SW 1271 (cell line): Measurements from ENCODE around the gene LRP1B.

Experiments used
- DNase-seq, 2 experiments: peaks; one replicate each; lab custom pipeline; 2025; lab: John Stamatoyannopoulos, UW

Gene LRP1B

DNA sequence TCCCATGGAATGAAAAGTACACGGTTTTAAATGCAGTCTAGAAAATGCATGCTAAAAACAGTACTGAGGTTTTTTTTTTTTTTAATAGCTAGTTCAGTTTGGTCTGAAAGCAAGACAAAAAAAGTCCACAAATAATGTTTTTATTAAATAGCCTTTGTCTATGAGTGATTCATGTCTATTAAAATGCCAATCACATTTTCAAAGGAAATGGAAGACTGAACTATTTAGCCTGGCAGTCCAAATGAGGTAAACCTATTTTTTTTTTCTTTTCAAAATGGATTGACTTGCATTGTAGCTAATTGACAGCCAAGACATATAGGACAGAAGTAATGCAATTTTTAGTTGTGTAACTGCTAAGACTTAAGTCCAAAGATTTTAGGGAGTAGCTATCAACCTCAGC lies 90.3 kb downstream of the LRP1B start:
- no peak for DNase-seq

DNA sequence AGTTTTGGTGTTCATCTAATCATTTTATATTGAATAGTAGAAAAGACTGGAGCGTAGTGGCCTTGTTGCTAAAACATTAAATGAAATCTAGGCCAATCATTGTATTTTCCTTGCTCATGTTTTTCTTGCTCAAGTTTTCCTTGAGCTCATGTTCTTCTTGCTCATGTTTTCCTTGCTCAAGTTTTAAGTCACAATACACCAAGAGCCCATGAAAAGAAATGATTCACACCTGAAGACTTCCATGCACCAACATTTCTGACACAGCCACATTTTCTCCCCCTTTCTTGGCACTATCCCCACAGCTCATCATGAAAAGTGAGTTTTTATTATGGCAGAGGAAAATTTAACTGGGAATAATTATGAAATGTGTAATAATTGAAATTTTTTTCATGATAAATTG lies 92.0 kb downstream of the LRP1B start:
- DNase-seq: no peak

DNA sequence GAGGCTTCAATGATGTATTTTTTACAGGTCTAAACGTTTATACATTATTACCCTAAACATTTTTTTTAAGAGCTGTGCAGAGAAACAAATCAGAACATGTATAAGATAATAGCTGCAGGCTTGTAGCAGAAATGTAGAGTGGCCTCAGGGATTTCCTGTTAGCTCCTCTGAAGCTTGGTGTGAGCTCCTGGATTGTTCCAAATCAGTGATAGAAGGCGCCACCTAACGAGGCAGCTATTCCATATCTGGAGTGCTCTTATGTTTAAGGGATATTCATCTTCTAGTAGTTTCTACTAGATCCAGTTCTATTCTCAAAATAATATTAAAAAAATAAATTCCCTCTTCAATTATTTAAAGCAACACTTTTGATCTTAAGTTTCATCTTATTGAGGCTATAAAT lies 93.1 kb downstream of the LRP1B start:
- DNase-seq: no peak

DNA sequence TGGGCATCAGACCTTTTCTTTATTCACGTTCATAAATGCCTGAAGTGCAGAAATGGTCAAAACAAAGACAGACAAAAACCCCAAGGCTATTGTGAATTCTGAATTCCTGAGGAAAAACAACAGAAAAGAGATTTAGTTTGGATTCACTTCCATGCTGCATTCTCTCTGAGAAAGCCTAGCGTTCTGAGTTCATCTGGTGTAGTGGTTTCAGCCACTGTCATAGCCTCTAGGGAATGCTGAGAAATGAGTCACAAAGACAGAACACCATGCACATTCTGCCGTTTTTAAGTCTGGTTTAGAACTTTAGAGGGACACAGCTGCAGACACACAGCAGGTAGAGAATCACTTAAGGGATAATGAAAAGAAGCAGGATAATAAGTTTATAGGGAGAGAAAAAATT lies 93.8 kb downstream of the LRP1B start:
- no peak for DNase-seq

DNA sequence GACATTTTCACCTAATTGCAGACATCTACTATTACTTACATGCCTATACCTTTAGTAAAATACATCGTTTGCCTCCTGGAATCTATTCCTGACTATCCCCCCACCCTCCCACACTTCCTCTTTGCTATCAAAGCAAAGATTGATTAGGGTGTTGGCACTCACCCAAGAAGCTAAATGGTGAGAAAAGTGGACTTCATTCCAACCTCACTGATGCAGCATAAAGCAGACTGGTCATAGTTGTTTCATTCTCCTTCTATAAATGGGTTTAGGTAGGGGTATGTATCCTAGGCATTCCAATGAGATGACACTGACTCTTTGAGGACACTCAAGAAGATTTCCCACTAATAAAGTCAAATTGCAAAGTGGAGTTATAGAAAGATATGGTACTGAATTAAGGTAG lies 97.4 kb downstream of the LRP1B start:
- DNase-seq: no peak

DNA sequence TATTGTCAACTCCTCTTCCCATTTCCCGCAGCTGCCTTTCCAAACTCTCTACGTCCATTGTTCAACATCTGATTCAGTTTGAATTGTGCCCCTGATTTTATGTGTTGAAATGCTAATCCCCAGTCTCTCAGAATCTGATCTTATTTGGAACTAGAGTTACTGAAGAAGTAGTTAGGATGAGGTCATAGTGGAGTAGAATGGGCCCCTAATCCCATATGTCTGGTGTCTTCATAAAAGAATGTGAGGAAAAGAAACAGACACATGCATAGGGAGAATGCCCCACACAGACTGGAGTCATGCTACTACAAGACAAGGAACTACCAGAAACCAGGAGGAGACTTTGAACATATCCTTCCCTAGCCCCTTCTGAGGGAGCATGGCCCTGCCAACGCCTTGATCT lies 99.2 kb downstream of the LRP1B start:
- DNase-seq: no peak

DNA sequence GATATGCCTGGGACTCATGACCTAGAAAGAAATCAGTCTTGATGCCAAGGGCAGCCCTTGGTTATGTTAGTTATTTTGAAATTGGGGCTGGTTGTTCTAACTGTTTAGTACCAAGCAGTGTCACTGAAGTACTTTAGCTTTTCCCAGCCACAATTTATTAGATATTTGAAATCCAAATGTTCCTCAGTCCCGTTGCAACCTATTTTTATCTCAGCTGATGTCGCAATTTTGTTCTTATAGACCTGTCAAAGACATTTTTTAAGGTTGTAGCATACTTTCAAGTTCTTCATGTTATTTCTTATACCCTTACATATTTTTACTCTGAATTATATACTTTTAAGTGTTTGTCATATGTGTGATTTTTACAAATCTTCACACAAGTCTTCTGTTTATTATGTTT lies 100.1 kb downstream of the LRP1B start:
- DNase-seq: no peak

DNA sequence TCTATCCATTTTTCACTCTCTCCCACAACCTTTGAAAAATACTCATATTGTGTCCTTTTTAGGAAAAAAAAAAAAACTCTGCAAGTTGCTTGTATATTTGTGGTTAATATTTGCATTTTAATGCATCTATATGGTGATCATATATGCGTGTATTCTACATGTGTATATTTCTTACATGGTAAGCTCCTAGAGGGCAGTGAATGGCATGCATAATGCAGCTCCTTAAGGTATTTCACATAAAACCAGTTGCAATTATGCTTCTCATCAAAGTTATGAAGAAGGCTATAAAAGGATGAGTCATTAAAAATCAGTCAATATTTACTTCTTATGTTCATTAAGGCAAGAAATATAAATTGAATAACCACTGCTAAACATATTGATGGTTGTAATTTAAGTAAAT lies 100.8 kb downstream of the LRP1B start:
- no peak for DNase-seq

DNA sequence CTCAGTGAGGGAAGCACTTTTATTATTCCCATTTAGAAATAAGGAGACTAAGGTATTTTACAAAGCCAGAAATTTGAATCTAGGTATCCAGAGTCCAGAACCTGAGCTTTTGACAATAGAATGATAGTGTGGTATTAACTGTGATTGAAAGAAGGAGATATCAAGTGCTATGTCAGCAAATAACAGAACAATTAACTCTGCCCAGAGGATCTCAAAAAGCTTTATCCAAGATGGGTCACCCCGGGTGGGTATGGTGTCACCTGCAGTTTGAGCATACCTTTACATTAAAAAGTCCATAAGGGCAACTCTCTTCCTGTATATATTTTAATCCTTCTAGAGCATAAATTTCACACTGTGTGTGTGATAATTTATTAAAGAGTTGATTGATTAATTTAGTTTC lies 105.4 kb downstream of the LRP1B start:
- no peak for DNase-seq

DNA sequence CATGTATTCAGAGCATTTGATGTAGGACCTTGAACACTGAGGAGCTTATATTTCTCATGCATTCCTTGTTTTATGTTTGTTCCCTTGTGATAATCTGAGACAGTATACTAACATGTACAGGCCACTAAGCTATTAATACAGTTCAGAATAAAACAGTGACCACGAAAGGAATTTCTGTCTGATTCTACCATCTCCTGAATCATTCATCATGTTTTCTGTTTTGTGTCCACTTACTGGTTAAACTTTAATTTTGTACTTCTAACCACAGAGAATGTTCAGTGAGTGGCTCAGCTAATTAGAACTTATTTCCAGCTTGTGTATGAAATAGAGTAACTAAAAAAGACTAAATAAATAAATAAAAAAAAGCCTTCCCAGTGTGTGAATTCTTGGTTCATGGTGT lies 110.4 kb downstream of the LRP1B start:
- DNase-seq: no peak

DNA sequence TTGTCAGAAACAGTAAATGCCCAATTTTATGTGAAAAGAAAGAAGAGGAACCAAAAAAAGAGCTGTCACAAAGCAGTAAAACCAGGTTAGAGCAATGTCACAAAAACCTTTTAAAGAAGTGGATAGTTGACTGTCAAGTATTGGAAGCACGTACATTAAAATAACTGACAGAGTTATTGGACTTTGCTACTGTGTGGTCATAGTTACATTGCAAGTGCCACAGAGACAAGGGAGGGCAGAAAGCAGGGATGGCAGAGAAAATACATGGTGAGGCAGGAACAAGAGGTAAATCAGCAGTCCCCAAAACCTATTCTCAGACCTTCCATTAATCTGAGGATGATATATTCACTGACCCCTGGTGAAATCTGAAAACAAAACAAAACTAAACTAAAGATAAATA lies 116.3 kb downstream of the LRP1B start:
- no peak for DNase-seq

DNA sequence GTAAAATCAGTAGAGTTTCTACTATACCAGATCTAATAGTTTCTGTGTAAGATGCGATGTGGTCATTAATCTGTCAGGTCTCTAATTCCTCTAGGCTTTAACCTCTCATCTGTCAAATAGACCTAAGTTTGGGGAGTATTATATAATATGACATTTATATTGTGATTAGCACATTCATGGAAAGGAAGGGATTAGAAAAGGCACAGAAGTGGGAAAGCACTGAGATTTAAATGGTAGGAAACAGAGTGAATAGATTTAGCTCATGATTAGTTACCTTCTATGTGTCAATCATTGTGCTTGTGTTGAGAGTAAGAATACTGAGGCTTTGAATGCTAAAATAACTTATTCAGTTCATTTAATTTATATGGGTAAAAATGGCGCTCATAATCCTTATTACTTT lies 118.0 kb downstream of the LRP1B start:
- DNase-seq: no peak

DNA sequence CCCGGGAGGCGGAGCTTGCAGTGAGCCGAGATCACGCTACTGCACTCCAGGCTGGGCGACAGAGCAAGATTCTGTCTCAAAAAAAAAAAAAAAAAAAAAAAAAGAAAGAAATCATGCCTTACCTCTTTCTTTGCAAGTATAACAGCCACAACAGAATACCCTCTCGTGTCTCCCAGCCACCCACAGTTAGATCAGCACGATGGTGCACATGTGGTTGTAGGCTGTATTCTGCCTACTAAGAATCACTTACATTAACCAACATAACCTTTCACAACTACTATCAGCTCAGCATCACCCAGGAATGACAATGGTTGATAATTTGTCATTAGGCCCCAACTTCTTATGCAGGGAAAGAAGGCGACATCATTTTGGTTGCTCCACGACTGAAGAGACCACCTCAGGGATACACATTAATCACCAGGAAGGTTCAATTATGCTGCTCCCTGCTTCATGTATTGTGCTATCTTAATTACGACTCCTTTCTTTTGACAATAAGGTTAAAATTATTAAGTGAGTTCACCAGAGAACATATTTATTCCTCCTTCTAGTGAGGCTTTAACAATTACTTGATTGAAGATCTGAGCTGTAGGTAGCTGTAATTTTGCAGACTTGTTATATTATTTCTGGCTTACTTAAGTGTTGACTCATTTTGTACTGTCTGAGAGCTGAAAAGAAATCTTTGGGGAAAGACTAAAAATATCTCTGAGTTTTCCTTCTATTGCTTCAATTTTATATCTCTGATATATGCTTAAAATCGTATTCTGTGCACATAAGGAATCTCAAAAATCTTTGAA lies 120.1 kb downstream of the LRP1B start:
- DNase-seq: no peak

DNA sequence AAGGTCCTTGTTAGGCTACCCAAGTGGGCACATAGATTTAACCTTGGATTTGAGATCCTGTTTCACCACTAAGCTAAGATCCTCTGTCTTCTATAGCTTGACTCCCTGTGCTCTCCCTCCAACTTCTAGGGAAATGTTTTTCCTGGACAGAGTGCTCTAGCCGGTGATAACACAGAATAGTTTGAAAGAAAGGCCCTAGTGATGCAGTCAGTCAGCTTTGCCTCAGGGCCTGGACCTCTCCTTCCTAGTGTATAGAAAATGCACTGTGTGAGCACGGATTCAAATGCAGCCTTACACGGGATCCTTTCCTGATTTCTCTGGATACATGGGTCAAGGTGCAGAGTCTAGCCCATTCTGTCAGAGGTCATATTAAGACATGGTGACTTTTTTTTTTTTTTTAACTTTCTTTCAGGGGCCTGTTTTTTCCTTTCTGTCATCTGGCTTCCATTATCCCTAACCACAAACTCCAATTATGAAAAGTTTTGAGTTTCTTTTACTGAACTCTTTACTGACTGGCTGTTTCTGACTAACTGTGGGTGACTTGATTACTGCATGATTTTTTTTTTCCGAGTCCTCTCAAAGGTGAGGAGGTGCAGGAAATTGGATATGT lies 122.6 kb downstream of the LRP1B start:
- no peak for DNase-seq

DNA sequence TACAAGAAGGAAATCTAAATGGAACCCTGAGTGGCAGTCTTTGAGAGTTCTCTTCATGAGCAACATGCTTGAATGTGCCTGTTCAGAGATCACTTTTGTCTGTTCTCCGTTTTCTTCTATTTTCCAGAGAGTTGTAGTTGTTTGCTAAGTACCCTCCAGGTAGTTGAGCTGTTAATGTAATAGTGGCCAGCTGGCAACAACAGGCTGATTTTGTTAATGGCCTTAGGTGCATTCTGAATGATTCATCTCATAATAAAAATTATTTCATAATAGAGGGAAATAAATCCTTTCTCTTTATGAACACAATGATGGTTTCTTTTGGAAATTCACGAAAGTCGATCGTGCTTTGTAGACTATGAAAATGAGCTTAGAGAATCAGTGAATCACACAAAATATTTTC lies 136.8 kb downstream of the LRP1B start:
- DNase-seq: no peak

DNA sequence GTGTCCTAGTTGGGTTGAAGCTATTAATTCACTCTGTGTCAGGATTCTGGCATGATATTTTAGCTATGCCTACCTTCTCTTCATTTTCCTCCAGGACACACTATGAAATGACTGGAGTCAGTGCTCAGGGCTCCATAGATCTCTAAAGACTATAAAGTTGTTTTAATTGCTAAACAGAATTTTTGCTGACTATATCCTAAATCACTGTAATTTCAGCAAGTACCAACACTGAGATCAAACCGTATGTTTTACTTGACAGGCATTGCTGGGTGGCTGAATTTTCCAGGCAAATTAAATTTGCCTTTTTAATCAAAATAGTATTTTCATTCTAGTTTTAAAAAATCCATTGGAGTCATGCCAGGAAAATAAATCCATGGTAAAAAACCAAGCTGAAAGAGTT lies 138.1 kb downstream of the LRP1B start:
- no peak for DNase-seq

DNA sequence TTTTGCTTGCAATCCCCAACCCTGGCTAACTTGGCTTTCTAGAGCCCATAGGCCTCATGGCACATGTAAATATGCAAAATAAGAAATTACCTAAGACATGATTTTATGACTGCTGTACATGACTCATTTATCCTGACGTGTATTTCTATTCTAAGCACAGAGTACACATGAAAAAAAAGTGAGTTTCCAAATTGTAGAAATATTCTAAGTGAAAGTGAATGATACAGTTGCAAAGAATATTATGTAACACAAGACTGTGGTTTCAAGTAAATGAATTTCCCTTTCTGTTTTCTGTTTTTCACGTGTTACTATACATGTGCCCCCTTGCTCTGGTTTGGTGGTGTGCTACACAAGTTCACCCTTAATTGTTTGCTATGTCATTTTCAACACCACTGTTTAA lies 162.4 kb downstream of the LRP1B start:
- no peak for DNase-seq

DNA sequence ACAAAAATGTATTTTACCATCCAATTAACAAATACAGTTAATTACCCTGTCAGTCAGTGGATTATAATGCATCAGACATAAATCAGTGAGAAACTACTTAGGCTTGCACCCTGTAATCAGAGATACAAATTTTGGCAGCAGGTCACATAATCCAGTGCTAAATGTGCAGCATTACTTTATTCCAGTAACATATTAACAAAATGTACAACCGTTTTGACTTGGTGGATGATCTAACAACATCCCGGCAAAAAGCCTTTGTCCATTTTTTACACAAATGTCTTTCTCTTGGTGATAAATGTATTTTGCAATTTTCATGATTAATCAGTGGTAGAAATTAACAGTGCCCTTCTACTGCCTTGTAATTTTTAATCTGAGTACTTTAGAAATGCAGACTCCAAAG lies 162.8 kb downstream of the LRP1B start:
- DNase-seq: no peak

DNA sequence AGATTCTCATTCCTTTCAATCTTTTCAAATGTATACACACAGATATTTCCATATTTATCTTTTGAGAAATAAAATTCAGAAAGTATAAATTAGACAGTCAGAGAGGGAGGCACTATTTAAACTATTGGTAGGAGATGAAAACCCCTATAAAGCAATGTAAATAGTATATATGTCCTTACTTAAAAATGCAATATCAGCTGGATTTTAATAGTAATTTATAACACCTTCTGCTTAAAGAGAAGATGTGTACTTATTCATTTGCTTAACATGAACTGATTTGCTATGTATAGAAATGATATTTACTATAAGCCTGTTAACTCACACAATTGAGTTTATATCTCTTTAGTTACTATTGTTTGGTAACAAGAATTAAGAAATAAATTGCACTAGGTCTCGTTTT lies 163.3 kb downstream of the LRP1B start:
- DNase-seq: no peak

DNA sequence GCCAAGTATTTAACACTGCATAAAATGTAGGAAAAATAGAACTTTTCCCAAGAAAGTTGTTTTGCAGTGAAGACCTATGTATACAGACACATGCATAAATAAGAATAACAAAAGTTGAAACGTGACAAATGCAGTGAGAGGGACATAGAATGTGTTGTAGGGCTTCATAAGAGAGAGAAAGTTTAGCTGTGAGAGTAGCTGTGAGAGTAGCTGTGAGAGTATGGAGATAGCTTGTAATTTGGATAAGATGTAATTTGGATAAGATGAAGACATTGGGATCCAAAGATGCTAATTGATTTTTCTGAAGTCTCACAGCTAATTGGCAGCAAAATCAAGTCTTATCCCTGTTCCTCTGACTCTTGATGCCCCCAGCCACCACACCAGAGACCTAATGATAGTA lies 170.9 kb downstream of the LRP1B start:
- no peak for DNase-seq

DNA sequence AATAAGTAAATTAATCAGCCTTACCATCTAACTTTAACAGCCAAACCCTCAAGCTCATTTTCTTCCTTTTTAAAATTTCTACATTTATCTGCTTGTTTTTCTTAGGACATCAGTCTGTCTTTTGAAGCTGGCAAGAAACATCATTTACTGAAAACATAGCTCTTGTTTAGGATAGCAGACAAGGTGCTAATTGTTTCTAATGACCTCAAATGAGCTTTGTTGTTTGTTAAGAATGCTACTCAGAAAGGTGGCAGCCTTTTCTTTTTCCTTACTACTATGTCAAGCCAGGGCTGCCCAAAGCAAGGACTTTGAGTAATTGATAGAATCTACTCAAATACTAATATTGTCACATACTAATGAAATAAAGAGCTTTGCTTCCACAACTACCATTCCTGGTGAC lies 171.8 kb downstream of the LRP1B start:
- DNase-seq: no peak

DNA sequence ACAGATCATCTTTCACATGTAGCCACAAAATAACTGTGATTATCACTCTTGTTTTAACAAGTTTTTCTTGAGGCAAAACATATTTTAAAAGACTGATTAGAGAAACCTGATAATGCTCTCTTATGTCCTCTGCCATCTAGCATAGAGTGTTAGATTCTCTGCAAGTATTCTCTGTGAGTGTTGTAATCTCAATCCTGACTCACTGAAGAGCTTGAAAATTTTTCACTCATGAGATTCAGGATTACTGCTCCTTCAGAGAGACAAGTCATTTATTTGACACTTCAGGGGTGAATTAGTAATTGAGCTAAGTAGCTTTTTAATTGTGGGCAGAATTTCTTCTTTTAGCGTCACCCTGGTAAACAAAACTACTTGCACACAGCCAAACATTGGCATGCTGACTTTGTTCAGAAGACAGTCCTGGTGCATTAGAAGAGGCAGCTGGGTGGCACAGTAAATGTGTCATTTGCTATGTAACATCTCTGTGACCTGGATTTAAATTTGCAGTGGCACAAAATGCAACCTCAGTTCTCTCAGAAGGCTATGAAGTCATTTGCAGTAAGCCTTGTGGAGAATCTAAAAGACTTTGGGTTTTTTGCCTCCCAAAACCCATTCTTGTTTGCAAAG lies 172.9 kb downstream of the LRP1B start:
- DNase-seq: no peak

DNA sequence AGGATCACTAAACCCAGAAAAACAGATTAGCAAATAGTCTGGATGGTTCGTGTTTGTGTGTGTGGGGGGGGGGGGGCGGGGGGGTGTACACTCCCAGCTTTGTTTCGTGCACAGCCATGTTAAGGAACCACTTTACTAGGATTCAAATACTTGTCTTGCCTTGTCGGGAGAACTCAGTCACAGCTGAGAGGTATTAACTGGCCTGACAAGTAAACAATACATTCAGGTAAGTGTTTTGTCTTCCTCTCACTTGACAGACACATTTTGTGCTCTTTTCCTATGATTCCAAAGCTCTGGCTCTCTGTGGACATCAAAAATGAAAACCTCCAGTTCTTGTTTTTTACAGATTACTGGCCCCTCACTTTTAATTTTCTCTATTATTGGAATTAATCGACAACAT lies 173.5 kb downstream of the LRP1B start:
- no peak for DNase-seq
